NCI-H2196 (cell line): ENCODE measurements around the gene ARHGAP9.
A peak's percentile ranks its signal among the peaks of the same experiment; 100 is the strongest.
"Not testable (repeated sequence)": the region's sequence is repeated elsewhere in the genome, so short reads cannot be mapped to it uniquely, and the experiment has no call there.

Source experiments
- DNase-seq: peaks from one replicate; lab custom pipeline; 2025; ENCODE audit not compliant: unreplicated experiment; lab: John Stamatoyannopoulos, UW

The ARHGAP9 gene

GRCh38 chr12:57517718-57518117 lies 38.1 kb upstream of the ARHGAP9 start:
- DNase-seq = not testable (repeated sequence)

- DNase-seq = no peak
Measured at GRCh38 chr12:57517187-57517586, 37.5 kb upstream of the ARHGAP9 start.

GRCh38 chr12:57516617-57517153 lies 37.0 kb upstream of the ARHGAP9 start:
- no peak for DNase-seq

GRCh38 chr12:57515934-57516541 lies 36.4 kb upstream of the ARHGAP9 start:
- no peak for DNase-seq

GRCh38 chr12:57515408-57515933 lies 35.8 kb upstream of the ARHGAP9 start:
- no peak for DNase-seq

GRCh38 chr12:57514720-57515407 lies 35.2 kb upstream of the ARHGAP9 start:
- peak; percentile 58 for DNase-seq

GRCh38 chr12:57514246-57514645 lies 34.6 kb upstream of the ARHGAP9 start:
- DNase-seq = not testable (repeated sequence)

GRCh38 chr12:57513677-57514076 lies 34.0 kb upstream of the ARHGAP9 start:
- DNase-seq = not testable (repeated sequence)

GRCh38 chr12:57513266-57513665 lies 33.6 kb upstream of the ARHGAP9 start:
- DNase-seq = no peak

- DNase-seq = no peak
Measured at GRCh38 chr12:57512665-57513064, 33.0 kb upstream of the ARHGAP9 start.

GRCh38 chr12:57511588-57512325 lies 32.1 kb upstream of the ARHGAP9 start:
- no peak for DNase-seq

GRCh38 chr12:57511161-57511560 lies 31.5 kb upstream of the ARHGAP9 start:
- DNase-seq = no peak

GRCh38 chr12:57507796-57508195 lies 28.1 kb upstream of the ARHGAP9 start:
- DNase-seq = not testable (repeated sequence)

- DNase-seq = not testable (repeated sequence)
Measured at GRCh38 chr12:57506541-57506940, 26.9 kb upstream of the ARHGAP9 start.

GRCh38 chr12:57502311-57502969 lies 22.8 kb upstream of the ARHGAP9 start:
- not testable (repeated sequence) for DNase-seq

GRCh38 chr12:57500213-57500612 lies 20.5 kb upstream of the ARHGAP9 start:
- DNase-seq = no peak

- no peak for DNase-seq
Measured at GRCh38 chr12:57498571-57498970, 18.9 kb upstream of the ARHGAP9 start.

- DNase-seq = no peak
Measured at GRCh38 chr12:57498132-57498502, 18.5 kb upstream of the ARHGAP9 start.

- no peak for DNase-seq
Measured at GRCh38 chr12:57497223-57498131, 17.8 kb upstream of the ARHGAP9 start.

- DNase-seq = no peak
Measured at GRCh38 chr12:57496822-57497221, 17.2 kb upstream of the ARHGAP9 start.
